Upper lobe of left lung (tissue), 4 donors: Measurements from ENCODE around the gene NME4.

Experiments
- CTCF ChIP-seq, 6 experiments: fragments of 450-650 bp in 4 of 6; fragments of 200-600 bp in 2 of 6; sonication (generic) in 2 of 6; IDR thresholded peaks; one replicate each; pipeline ENCODE4 v1.5.1; 2016 to 2019; ENCODE audit warnings: antibody characterized with exemption in 6 of 6
- EP300 ChIP-seq, 4 donors: sonication (generic); formaldehyde crosslinking; IDR thresholded peaks; one replicate each; pipeline ENCODE4 v1.5.1; 2017; ENCODE audit warnings: antibody characterized with exemption in 4 of 4, control low read depth in 2 of 4
- POLR2A ChIP-seq, 4 donors: fragments of 450-650 bp; IDR thresholded peaks; one replicate each; pipeline ENCODE4 v1.5.1; 2016 to 2017; ENCODE audit warnings: antibody characterized with exemption in 4 of 4, mild to moderate bottlenecking in 2 of 4

- TF ChIP-seq CTCF (IDR thresholded peaks at IDR 0.05) (no peak), EP300 (IDR thresholded peaks at IDR 0.05) (no peak), POLR2A (IDR thresholded peaks at IDR 0.05) (no peak)
Observed at GRCh38 chr16:374616-374926, 22.4 kb upstream of the NME4 start.
